GM15510 (cell line): ENCODE measurements around the gene EPN1.

ENCODE experiments used
- POLR2A ChIP-seq: IDR thresholded peaks from 3 replicates; pipeline ENCODE4 v1.6.1; 2011; ENCODE audit warnings: borderline replicate concordance; ENCODE audit not compliant: insufficient read length; ENCODE audit errors: extremely low read depth

Gene EPN1

DNA sequence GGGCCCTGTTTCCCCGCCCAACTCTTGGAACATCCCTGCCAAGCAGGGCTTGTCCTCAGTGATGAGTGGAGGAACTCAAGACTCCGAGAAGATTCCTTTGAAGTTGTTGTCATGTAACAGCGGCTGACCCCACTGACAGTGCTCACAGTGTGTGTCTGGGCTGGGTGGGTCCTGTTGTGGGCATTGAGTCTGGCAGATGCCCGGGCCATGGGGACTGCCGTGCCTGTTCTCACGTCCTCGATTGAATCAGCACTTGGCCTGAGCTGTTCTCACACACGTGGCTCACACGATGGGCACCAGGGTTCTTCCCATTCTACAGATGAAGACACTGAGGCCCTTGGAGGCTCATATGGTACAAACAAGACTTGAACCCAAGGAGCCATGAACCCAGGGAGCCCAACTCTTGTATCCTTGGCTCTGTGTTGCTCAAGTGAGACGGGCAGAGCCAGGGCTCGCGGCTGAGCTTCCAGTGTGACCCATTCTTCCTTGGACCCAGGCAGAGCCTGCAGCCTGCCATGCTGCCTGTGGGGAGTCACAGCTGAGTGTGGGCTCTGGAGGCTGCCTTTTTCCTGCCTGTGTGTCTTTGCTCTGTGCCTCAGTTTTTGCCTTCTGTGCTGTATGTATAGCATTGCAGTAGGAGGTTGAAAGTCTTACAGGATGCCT is 8.6 kb upstream of the EPN1 start:
- TF ChIP-seq POLR2A, result no peak

DNA sequence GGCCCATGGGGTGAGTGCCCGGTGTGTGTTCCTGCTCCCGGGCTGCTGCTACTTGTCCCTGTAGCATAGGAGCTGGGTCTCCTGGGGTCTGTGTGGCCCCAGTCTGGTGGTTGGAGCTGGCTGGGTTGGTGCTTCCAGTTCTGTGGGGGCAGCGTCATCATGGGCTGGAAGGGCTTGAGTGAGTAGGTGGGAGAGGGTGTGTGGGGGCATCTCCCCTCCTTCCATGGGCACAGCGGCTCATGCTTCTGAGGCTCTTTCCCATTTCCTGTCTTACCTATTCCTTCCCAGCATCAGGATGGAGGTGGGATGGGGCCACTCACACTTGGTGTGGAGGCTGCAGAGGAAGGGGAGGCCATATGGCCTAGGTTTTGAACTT is 8.0 kb upstream of the EPN1 start:
- TF ChIP-seq POLR2A, result no peak

DNA sequence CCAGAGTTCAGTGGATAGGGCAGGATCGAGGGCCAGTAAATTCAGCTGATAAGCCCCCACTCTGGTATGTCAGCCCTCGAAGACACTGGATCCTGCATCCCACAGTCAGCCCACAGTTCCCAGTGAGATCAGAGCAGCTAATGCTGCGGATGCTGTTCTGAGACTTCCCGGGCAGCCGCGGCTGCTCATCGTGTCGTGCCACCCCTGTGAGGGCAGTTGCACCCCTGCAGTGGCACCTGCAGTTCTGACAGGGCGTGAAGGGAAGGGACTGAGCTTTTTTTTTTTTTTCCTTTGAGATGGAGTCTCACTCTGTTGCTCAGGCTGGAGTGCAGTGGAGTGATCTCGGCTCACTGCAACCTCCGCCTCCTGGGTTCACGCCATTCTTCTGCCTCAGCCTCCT is 7.5 kb upstream of the EPN1 start:
- no peak for TF ChIP-seq POLR2A

DNA sequence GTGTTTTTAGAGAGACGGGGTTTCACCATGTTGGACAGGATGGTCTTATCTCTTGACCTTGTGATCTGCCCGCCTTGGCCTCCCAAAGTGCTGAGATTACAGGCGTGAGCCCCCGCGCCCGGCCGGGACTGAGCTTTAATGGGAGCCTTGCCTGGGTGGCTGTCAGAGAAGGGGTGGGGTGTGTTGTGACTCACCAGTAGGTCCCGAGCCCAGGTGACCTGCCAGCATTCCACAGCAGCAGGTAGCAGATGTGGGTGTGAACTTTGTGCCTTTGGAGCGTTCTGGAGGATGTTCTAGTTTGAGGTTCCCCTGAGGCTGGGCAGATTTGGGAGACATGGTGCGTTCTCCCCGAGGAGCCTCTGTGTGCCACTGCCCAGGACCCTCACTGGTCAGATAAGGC is 7.1 kb upstream of the EPN1 start:
- no peak for TF ChIP-seq POLR2A

DNA sequence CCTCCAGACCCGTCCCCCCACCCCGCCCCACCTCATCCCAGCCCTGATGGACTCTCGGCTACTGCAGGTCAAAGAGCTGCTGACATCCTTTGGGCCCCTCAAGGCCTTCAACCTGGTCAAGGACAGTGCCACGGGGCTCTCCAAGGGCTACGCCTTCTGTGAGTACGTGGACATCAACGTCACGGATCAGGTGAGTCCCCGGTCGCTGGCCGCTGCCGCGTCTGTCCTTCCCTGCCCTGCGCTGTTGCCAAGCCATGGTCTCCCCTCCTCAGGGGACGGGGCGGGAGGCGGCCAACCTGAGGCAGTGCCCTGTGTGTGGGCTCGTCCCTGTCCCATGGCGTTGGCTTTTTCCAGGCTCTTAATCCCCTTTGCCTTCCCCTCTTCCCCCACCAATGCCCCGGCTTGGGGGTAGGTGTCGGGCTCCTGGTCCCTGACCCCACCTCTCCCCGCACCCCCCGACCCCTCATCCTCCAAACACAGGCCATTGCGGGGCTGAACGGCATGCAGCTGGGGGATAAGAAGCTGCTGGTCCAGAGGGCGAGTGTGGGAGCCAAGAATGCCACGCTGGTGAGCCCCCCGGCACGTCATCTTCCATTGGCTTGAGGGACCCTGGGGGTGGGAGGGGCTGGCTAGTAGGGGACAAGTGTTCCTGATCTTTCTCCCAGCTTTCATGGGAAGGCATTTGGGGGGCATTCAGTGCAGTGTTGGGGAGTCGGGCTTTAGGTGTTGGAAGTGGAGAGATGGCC is 6.2 kb upstream of the EPN1 start:
- TF ChIP-seq POLR2A, result no peak

DNA sequence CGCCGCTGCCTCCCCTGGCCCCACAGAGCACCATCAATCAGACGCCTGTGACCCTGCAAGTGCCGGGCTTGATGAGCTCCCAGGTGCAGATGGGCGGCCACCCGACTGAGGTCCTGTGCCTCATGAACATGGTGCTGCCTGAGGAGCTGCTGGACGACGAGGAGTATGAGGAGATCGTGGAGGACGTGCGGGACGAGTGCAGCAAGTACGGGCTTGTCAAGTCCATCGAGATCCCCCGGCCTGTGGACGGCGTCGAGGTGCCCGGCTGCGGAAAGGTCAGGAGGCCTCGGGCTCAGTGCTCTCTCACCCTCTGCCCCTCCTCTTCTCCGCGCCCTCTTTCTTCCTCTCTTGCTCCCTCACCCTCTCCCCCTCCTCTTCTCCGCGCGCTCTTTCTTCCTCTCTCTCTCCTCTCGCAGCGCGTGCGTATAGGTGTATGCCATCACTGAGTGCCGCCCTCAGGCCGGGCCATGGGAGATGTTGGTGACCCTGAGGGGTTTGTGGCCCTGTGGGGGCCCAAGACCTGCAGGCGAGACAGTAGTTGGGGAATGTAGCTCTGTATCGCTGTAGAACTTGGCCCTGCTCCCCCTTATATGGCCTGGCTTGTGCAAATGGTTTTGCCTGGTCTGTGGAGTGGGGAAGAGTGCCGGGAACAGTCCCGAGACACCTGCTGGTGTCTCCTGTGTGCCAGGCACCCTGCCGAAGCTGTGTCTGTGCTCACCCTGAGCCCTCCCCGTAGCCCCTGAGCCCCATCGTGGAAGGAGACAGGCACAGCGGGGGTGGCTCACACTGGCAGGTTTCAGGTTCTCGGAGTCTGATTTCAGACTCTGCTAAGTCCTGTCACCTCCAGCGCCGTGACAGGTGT is 5.4 kb upstream of the EPN1 start:
- no peak for TF ChIP-seq POLR2A

DNA sequence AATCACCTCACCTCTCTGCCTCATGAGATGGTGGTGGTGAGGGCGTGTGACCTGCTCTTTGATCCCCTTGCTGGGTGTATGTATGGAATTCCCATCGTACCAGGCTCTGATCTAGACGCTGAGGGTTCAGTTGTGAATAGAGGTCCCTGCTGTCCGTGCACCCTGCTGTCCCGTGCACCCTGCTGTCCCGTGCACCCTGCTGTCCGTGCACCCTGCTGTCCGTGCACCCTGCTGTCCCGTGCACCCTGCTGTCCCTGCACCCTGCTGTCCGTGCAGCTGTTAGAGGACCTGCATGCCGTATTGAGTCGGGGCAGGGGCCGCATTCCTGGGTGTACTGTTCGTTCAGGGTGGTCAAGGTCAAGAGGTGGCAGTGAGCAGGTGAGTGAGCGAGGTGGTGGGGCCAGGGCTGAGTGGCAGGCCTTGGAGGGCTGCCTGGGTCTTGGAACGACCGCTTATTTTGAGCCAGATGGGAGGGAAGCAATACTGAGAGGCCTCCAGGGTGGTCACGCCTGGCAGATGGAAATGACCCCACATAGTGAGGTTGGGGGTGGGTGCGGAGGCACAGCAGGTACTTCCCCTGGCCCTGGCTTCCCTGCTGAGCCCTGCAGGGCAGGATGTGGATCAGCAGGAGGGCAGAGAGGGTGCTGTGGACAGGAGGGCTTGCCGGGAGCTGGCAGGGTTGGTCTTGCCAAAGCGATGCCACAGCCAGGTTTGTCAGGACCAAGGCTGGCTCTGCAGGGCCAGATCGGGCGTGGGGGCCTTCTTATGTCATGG is 4.6 kb upstream of the EPN1 start:
- no peak for TF ChIP-seq POLR2A

DNA sequence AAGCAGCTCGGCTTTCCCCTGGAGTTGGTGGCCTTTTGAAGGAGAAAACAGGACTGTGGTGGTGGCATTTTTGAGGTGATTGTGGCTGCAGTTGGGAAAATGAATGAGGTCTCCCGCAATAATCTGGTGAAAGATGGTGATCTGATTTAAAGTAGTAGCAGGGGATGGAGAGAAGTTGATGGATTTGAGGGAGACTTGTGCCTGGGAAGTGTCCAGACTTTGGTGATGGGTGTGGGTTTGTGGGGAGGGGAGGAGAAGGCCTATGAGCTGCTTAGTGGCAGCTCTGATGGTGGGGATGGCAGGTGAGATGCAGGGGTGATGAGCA is 4.0 kb upstream of the EPN1 start:
- TF ChIP-seq POLR2A, result no peak

DNA sequence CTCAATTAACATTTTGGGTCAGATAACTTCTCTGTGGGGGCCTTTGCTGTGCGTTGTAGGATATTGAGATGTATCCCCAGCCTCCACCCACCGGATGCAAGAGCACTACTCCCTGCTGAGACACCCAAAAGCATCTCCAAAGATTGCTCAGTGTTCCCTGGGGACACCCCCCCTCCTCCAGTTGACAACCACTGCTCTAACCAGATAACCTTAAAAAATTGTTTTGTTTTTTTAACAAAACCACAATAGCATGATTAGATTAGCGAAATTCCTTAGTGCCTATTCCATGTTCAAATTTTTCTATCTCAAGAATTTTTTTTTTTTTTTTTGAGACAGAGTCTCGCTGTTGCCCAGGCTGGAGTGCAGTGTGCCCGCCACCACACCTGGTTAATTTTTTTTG is 2.6 kb upstream of the EPN1 start:
- TF ChIP-seq POLR2A, result no peak

DNA sequence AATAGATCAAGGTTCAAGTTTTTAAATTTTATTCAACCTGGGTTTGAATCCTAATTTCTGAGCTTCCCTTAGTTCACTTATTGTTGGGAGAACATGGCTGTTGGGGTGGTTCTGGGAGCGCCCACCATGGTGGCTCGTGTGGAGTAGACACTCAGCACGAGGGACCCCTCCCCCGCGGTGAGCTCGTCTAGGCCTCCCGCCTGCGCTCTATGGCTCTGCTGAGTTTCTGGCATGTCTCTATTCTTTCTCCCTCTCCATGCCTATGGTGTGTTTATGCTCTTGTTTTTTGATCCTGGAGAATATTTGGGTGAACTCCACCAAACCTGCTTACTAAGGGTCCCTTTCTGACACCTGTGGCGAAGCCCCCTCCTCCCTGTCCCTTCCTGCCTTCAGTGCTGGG is 1.6 kb upstream of the EPN1 start:
- TF ChIP-seq POLR2A, result no peak

DNA sequence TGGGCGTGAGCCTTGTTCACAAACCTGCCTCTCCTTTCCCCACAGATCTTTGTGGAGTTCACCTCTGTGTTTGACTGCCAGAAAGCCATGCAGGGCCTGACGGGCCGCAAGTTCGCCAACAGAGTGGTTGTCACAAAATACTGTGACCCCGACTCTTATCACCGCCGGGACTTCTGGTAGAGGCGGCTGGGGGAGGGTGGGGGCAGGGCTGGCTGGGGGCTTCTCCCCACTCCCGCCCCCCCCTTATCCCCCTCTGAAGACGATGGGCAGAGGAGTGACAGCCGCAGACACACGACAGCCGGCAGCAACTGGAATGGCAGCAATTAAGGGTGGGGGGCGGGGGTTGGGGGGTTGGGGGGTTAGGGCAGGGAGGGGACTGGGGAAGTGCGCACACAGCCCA is 1.1 kb upstream of the EPN1 start:
- TF ChIP-seq POLR2A, result no peak

DNA sequence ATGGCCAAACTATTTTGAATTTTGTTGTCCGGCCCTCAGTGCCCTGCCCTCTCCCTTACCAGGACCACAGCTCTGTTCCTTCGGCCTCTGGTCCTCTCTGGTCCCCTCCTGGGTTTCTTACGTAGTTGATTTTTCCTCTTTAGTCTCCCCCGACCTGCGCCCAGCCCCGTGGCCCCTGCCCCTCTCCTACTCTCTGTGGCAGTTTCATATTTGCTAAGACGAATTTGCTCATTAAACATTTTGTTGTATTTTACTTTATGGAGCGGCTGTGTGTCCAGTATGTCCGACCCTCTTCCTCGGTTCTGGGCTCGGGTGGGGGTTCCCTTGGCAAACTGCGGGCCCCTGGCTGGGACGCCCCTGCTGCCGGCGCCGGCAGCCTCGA is 576 bp upstream of the EPN1 start:
- TF ChIP-seq POLR2A, result no peak

DNA sequence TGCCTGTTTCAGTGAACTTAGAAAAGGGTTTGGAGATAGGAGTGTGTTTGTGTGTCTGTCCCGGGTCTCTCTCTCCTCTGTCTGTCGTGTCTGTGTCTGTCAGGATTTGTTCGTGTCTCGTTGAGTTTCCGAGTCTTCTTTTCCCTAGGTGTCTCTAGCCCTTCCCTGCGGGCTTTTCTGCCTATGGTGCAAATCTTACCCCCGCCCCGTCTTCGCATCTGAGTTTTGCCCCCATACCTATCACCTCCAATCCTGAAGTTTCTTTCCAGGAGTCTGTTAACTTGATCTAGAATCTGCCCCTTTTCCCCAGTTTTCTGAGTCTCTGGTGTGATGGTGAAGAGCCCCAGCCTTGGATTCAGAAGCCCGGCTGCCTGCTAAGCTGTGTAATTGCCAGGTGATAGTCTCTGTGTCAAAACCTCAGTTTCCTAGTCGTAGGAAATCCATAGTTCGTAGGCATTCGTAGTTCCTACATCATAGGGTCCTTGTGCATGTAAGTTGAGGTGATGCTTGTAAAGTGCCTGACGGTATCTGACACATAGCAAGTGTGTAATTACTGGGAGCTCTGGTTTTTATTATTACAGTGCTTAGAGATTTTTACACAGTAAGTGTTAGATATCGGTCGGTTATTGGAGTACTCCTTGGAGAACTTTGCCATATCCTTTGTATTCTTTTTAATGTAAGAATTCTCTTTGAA is 782 bp downstream of the EPN1 start:
- no peak for TF ChIP-seq POLR2A

DNA sequence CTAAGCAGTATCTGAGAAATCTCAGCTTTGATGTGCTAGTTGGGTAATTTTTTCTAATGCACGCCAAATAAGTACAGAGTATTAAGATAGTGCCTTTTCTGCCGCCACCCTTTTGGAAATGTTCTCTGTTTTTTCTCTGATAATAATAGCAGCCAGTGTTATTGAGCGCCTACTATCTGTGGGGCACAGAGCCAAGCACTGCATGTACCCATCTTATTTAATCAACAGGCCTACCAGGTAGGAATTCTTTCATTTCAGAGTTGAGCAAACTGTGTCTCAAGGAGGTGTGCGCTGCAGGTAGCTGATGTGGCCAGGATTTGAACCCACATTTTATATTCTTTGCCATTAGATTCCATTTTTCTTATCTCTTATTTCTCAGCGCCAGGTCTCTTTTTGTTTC is 1.4 kb downstream of the EPN1 start:
- TF ChIP-seq POLR2A, result no peak
